NAMALWA (cell line): ENCODE results near the gene WARS2.

Experiments used
- DNase-seq: peaks from one replicate; pipeline ENCODE4 v3.0.0-alpha.2; 2015; ENCODE audit warnings: low spot score

Gene WARS2

GRCh38 chr1:118983558-118984041 is 156.9 kb downstream of the WARS2 start:
- no peak for DNase-seq

- no peak for DNase-seq
Measured at GRCh38 chr1:118982821-118983557, 157.5 kb downstream of the WARS2 start.

- no peak for DNase-seq
Measured at GRCh38 chr1:118982266-118982665, 158.2 kb downstream of the WARS2 start.

- no peak for DNase-seq
Measured at GRCh38 chr1:118981436-118981835, 159.0 kb downstream of the WARS2 start.
